HepG2 (cell line): Measurements from ENCODE around the gene THRB. TPM values are rescaled to one million over a fixed set of nuclear protein-coding genes. Genes with fewer than 3 reads are reported as not detected.

Experiments
- ARID2 ChIP-seq: sonication (generic); formaldehyde crosslinking; IDR thresholded peaks from 2 replicates; pipeline ENCODE4 v1.8.1; 2022; ENCODE audit warnings: mild to moderate bottlenecking, missing genetic modification reagents, borderline replicate concordance
- ATF6 ChIP-seq: sonication (generic); formaldehyde crosslinking; conservative IDR thresholded peaks from 2 replicates; pipeline ENCODE4 v1.4.0; 2020; ENCODE audit warnings: missing genetic modification reagents
- BRF2 ChIP-seq: sonication (generic); formaldehyde crosslinking; IDR thresholded peaks from 2 replicates; pipeline ENCODE4 v1.8.1; 2022; ENCODE audit warnings: mild to moderate bottlenecking, missing genetic modification reagents
- CC2D1A ChIP-seq: sonication (generic); formaldehyde crosslinking; IDR thresholded peaks from 2 replicates; pipeline ENCODE4 v1.8.1; 2023; ENCODE audit warnings: mild to moderate bottlenecking, missing genetic modification reagents
- GZF1 ChIP-seq: sonication (generic); formaldehyde crosslinking; IDR thresholded peaks from 2 replicates; pipeline ENCODE4 v1.5.1; 2020; ENCODE audit warnings: mild to moderate bottlenecking, missing genetic modification reagents
- HNF1A ChIP-seq, 2 experiments: sonication (generic) in 1 of 2; formaldehyde crosslinking in 1 of 2; IDR thresholded peaks; 2 replicates each; pipeline versions ENCODE4 v1.4.0 to v1.6.1; 2016 to 2020; ENCODE audit warnings: borderline replicate concordance in 1 of 2, low read depth in 1 of 2, mild to moderate bottlenecking in 1 of 2, missing genetic modification reagents in 1 of 2
- MTA1 ChIP-seq: sonication (generic); formaldehyde crosslinking; IDR thresholded peaks from 2 replicates; pipeline ENCODE4 v1.4.0; 2020; ENCODE audit warnings: missing genetic modification reagents, mild to moderate bottlenecking, borderline replicate concordance
- TAF15 ChIP-seq: fragments of 200-400 bp; formaldehyde crosslinking; IDR thresholded peaks from one replicate; pipeline ENCODE4 v1.6.1; 2018; ENCODE audit warnings: mild to moderate bottlenecking, low read depth, low read length; ENCODE audit not compliant: poor library complexity, severe bottlenecking
- ZNF256 ChIP-seq: sonication (generic); formaldehyde crosslinking; conservative IDR thresholded peaks from 2 replicates; pipeline ENCODE4 v1.4.0; 2020; ENCODE audit warnings: missing genetic modification reagents
- polyA plus RNA-seq, 8 experiments: library from polyadenylated mRNA; depleted of rRNA in 3 of 8; stranded (reverse) in 7 of 8; unstranded in 1 of 8; fragments of >200 nt; fragmentation: Illumina TruSeq in 4 of 8; extraction: Trizol in 4 of 8; gene quantifications; 2 replicates each; pipeline versions ENCODE4 v1.2.1 to v1.2.3, GENCODE V29; 2011 to 2016; ENCODE audit warnings: low read depth in 4 of 8, missing spikeins in 1 of 8, mixed read lengths in 1 of 8; ENCODE audit not compliant: insufficient read depth in 1 of 8
- total RNA-seq, 5 experiments: library from RNA; depleted of rRNA; stranded (reverse); fragments of >200 nt; fragmentation: Illumina TruSeq; extraction: Trizol; gene quantifications; 2 replicates each; pipeline ENCODE4 v1.2.3, GENCODE V29; 2016; ENCODE audit warnings: low read depth in 1 of 5
- TF ChIP-seq, protein P1 (sequence below): IDR thresholded peaks from 2 replicates; pipeline ENCODE4 v1.6.1; 2016; ENCODE audit warnings: mild to moderate bottlenecking, missing biosample characterization, missing genetic modification reagents

Gene THRB
- total and polyA plus RNA-seq, 2 of the 13 experiments (the other 11 are each of a cell fraction or from before 2014, with no cell fraction given) = 4.7 to 22.7 TPM

- TF ChIP-seq HNF1A (IDR thresholded peaks at IDR 0.05; ENCODE audit: low read depth) (no peak), HNF1A (CRISPR knock-in tag; IDR thresholded peaks at IDR 0.05; ENCODE audit: borderline replicate concordance) (no peak), MTA1 (CRISPR knock-in tag) (no peak), GZF1 (no peak), CC2D1A (CRISPR knock-in tag) (no peak), TAF15 (no peak), BRF2 (CRISPR knock-in tag) (no peak), ZNF256 (CRISPR knock-in tag) (no peak), ATF6 (CRISPR knock-in tag) (no peak), ARID2 (CRISPR knock-in tag) (no peak)
- TF ChIP-seq, protein P1, sequence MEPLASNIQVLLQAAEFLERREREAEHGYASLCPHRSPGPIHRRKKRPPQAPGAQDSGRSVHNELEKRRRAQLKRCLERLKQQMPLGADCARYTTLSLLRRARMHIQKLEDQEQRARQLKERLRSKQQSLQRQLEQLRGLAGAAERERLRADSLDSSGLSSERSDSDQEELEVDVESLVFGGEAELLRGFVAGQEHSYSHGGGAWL = no peak
These were observed 314.0 kb downstream of the THRB start (continued) for GRCh38 chr3:24180616-24181015.
